SK-N-SH treated with all-trans-retinoic acid at 6 μM for 48 hours (cell line): ENCODE data around the gene ROBO1.
"Not testable (repeated sequence)": the region's sequence is repeated elsewhere in the genome, so short reads cannot be mapped to it uniquely, and the experiment has no call there.

Experiments used
- ATAC-seq: fragments of 200-7000 bp; cut with Tn5 transposase; 3 replicates; pipeline ENCODE4 v1.9.1; 2020; ENCODE audit warnings: mild to moderate bottlenecking, moderate library complexity
- ARNTL ChIP-seq: fragments of 450-650 bp; formaldehyde crosslinking; IDR thresholded peaks from 2 replicates; pipeline ENCODE4 v1.5.0; 2020; ENCODE audit warnings: low read depth, mild to moderate bottlenecking, moderate library complexity, borderline replicate concordance
- BACH2 ChIP-seq: fragments of 250-450 bp; sonication (Bioruptor Pico); IDR thresholded peaks from 2 replicates; pipeline ENCODE4 v1.9.0; 2021; ENCODE audit warnings: mild to moderate bottlenecking, borderline replicate concordance
- CSDC2 ChIP-seq: fragments of 250-450 bp; sonication (Bioruptor Pico); IDR thresholded peaks from 2 replicates; pipeline ENCODE4 v1.5.0; 2020; ENCODE audit warnings: mild to moderate bottlenecking, moderate library complexity
- ESRRG ChIP-seq: fragments of 250-450 bp; sonication (Bioruptor Pico); IDR thresholded peaks from 2 replicates; pipeline ENCODE4 v1.6.1; 2021; ENCODE audit warnings: mild to moderate bottlenecking
- GLIS3 ChIP-seq: fragments of 250-450 bp; sonication (Bioruptor Pico); IDR thresholded peaks from 2 replicates; pipeline ENCODE4 v1.5.0; 2020; ENCODE audit warnings: mild to moderate bottlenecking, moderate library complexity
- ISL1 ChIP-seq: fragments of 250-450 bp; sonication (Bioruptor Pico); IDR thresholded peaks from 2 replicates; pipeline ENCODE4 v2.1.2; 2022; ENCODE audit warnings: mild to moderate bottlenecking, moderate library complexity
- OSR1 ChIP-seq: fragments of 250-450 bp; sonication (Bioruptor Pico); IDR thresholded peaks from 2 replicates; pipeline ENCODE4 v1.8.0; 2022; ENCODE audit warnings: moderate library complexity, mild to moderate bottlenecking, inconsistent platforms
- RARB ChIP-seq: fragments of 250-450 bp; sonication (Bioruptor Pico); IDR thresholded peaks from 2 replicates; pipeline ENCODE4 v1.8.0; 2021; ENCODE audit warnings: mild to moderate bottlenecking, moderate library complexity
- SNAI2 ChIP-seq: fragments of 250-450 bp; sonication (Bioruptor Pico); IDR thresholded peaks from 2 replicates; pipeline ENCODE4 v1.5.0; 2020; ENCODE audit warnings: mild to moderate bottlenecking, moderate library complexity
- TCF4 ChIP-seq: fragments of 250-450 bp; sonication (Bioruptor Pico); IDR thresholded peaks from 2 replicates; pipeline ENCODE4 v1.8.0; 2021; ENCODE audit warnings: mild to moderate bottlenecking, moderate library complexity, borderline replicate concordance
- TOX ChIP-seq: fragments of 250-450 bp; sonication (Bioruptor Pico); IDR thresholded peaks from 2 replicates; pipeline ENCODE4 v1.8.0; 2021; ENCODE audit warnings: mild to moderate bottlenecking, moderate library complexity, borderline replicate concordance
- ZC3H10 ChIP-seq: fragments of 250-450 bp; sonication (Bioruptor Pico); IDR thresholded peaks from 2 replicates; pipeline ENCODE4 v1.5.1; 2021; ENCODE audit warnings: mild to moderate bottlenecking, moderate library complexity
- ZFP3 ChIP-seq: fragments of 250-450 bp; sonication (Bioruptor Pico); IDR thresholded peaks from 2 replicates; pipeline ENCODE4 v1.5.0; 2020; ENCODE audit warnings: mild to moderate bottlenecking, moderate library complexity
- ZNF565 ChIP-seq: fragments of 450-650 bp; formaldehyde crosslinking; conservative IDR thresholded peaks from 2 replicates; pipeline ENCODE4 v1.5.0; 2020; ENCODE audit warnings: low read depth, mild to moderate bottlenecking, moderate library complexity
- ZNF8 ChIP-seq: fragments of 450-650 bp; formaldehyde crosslinking; IDR thresholded peaks from 2 replicates; pipeline ENCODE4 v1.5.0; 2020; ENCODE audit warnings: mild to moderate bottlenecking, moderate library complexity
- TF ChIP-seq, protein P1 (sequence below): fragments of 250-450 bp; sonication (Bioruptor Pico); IDR thresholded peaks from 2 replicates; pipeline ENCODE4 v1.5.1; 2020; ENCODE audit warnings: low read depth, mild to moderate bottlenecking, moderate library complexity
- TF ChIP-seq, protein P2 (sequence below): fragments of 250-450 bp; sonication (Bioruptor Pico); IDR thresholded peaks from 2 replicates; pipeline ENCODE4 v1.8.0; 2020; ENCODE audit warnings: mild to moderate bottlenecking, moderate library complexity, borderline replicate concordance
- TF ChIP-seq, protein P3 (sequence below): fragments of 250-450 bp; sonication (Bioruptor Pico); IDR thresholded peaks from 2 replicates; pipeline ENCODE4 v1.5.0; 2020; ENCODE audit warnings: mild to moderate bottlenecking, moderate library complexity
- TF ChIP-seq, protein P4 (sequence below): fragments of 250-450 bp; sonication (Bioruptor Pico); IDR thresholded peaks from 2 replicates; pipeline ENCODE4 v1.5.1; 2021; ENCODE audit warnings: mild to moderate bottlenecking, moderate library complexity
- TF ChIP-seq, protein P5 (sequence below): fragments of 250-450 bp; sonication (Bioruptor Pico); IDR thresholded peaks from 2 replicates; pipeline ENCODE4 v1.8.0; 2021; ENCODE audit warnings: low read depth, mild to moderate bottlenecking, moderate library complexity, borderline replicate concordance

ROBO1 gene

DNA sequence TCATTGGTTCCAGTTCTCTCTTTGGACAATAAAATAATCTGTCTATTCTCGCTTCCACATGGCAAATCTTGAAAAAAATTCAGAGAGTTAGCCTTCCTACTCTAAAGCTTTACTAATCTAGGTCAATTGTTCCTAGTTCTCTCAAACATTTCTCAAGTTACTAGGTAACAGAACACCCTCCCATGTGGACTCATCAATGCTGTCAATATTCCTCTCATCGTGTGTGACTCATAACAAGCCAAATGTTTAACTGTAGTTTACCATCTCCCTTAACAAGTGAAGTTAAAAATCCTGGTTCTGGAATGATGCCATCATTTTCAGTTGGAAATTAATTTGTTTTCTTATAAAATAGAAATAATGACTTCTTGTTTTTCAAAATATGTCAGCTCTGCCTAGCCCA, 438.6 kb downstream of the ROBO1 start:
- TF ChIP-seq, protein P1, sequence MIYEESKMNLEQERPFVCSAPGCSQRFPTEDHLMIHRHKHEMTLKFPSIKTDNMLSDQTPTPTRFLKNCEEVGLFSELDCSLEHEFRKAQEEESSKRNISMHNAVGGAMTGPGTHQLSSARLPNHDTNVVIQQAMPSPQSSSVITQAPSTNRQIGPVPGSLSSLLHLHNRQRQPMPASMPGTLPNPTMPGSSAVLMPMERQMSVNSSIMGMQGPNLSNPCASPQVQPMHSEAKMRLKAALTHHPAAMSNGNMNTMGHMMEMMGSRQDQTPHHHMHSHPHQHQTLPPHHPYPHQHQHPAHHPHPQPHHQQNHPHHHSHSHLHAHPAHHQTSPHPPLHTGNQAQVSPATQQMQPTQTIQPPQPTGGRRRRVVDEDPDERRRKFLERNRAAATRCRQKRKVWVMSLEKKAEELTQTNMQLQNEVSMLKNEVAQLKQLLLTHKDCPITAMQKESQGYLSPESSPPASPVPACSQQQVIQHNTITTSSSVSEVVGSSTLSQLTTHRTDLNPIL (CRISPR knock-in tag), result no peak
- TF ChIP-seq SNAI2 (no peak), ZC3H10 (CRISPR knock-in tag) (no peak), BACH2 (CRISPR knock-in tag) (no peak), CSDC2 (CRISPR knock-in tag) (no peak), GLIS3 (no peak), TOX (CRISPR knock-in tag) (no peak), RARB (CRISPR knock-in tag) (no peak), ZNF565 (CRISPR knock-in tag) (no peak), TCF4 (CRISPR knock-in tag) (no peak), ESRRG (CRISPR knock-in tag) (no peak)
- TF ChIP-seq, protein P2, sequence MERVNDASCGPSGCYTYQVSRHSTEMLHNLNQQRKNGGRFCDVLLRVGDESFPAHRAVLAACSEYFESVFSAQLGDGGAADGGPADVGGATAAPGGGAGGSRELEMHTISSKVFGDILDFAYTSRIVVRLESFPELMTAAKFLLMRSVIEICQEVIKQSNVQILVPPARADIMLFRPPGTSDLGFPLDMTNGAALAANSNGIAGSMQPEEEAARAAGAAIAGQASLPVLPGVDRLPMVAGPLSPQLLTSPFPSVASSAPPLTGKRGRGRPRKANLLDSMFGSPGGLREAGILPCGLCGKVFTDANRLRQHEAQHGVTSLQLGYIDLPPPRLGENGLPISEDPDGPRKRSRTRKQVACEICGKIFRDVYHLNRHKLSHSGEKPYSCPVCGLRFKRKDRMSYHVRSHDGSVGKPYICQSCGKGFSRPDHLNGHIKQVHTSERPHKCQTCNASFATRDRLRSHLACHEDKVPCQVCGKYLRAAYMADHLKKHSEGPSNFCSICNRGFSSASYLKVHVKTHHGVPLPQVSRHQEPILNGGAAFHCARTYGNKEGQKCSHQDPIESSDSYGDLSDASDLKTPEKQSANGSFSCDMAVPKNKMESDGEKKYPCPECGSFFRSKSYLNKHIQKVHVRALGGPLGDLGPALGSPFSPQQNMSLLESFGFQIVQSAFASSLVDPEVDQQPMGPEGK (CRISPR knock-in tag), result no peak
- TF ChIP-seq, protein P3, sequence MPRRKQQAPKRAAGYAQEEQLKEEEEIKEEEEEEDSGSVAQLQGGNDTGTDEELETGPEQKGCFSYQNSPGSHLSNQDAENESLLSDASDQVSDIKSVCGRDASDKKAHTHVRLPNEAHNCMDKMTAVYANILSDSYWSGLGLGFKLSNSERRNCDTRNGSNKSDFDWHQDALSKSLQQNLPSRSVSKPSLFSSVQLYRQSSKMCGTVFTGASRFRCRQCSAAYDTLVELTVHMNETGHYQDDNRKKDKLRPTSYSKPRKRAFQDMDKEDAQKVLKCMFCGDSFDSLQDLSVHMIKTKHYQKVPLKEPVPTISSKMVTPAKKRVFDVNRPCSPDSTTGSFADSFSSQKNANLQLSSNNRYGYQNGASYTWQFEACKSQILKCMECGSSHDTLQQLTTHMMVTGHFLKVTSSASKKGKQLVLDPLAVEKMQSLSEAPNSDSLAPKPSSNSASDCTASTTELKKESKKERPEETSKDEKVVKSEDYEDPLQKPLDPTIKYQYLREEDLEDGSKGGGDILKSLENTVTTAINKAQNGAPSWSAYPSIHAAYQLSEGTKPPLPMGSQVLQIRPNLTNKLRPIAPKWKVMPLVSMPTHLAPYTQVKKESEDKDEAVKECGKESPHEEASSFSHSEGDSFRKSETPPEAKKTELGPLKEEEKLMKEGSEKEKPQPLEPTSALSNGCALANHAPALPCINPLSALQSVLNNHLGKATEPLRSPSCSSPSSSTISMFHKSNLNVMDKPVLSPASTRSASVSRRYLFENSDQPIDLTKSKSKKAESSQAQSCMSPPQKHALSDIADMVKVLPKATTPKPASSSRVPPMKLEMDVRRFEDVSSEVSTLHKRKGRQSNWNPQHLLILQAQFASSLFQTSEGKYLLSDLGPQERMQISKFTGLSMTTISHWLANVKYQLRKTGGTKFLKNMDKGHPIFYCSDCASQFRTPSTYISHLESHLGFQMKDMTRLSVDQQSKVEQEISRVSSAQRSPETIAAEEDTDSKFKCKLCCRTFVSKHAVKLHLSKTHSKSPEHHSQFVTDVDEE (CRISPR knock-in tag), result no peak
- ATAC-seq, result no peak

DNA sequence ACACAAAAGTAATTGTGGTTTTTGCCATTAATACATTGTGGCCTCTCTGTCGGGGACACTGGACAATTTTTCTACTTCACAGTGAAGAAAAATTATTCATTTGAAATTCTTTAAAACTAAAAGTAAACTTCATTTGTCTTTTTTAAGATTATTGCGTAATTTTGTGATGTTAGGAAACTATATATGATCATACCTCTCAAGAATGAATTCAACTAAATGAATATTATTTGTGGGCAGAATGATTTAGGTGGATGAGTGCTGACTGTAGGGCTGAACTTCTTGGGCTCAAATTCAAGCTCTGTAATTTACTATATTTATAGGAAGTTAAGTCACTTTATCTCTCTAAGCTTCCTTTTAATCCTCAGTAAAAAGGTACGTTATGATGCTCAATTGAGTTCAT, 441.2 kb downstream of the ROBO1 start:
- ATAC-seq, result no peak
- TF ChIP-seq, protein P1 (CRISPR knock-in tag), result no peak
- TF ChIP-seq GLIS3 (no peak), ESRRG (CRISPR knock-in tag) (no peak), OSR1 (CRISPR knock-in tag) (no peak), ZNF8 (no peak), ISL1 (CRISPR knock-in tag) (no peak), ZFP3 (no peak), ARNTL (CRISPR knock-in tag) (no peak), RARB (CRISPR knock-in tag) (no peak), CSDC2 (CRISPR knock-in tag) (no peak), ZNF565 (CRISPR knock-in tag) (no peak)
- TF ChIP-seq, protein P3 (CRISPR knock-in tag), result no peak
- TF ChIP-seq, protein P2 (CRISPR knock-in tag), result no peak
- TF ChIP-seq, protein P4, sequence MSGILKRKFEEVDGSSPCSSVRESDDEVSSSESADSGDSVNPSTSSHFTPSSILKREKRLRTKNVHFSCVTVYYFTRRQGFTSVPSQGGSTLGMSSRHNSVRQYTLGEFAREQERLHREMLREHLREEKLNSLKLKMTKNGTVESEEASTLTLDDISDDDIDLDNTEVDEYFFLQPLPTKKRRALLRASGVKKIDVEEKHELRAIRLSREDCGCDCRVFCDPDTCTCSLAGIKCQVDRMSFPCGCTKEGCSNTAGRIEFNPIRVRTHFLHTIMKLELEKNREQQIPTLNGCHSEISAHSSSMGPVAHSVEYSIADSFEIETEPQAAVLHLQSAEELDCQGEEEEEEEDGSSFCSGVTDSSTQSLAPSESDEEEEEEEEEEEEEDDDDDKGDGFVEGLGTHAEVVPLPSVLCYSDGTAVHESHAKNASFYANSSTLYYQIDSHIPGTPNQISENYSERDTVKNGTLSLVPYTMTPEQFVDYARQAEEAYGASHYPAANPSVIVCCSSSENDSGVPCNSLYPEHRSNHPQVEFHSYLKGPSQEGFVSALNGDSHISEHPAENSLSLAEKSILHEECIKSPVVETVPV (CRISPR knock-in tag), result no peak
- TF ChIP-seq, protein P5, sequence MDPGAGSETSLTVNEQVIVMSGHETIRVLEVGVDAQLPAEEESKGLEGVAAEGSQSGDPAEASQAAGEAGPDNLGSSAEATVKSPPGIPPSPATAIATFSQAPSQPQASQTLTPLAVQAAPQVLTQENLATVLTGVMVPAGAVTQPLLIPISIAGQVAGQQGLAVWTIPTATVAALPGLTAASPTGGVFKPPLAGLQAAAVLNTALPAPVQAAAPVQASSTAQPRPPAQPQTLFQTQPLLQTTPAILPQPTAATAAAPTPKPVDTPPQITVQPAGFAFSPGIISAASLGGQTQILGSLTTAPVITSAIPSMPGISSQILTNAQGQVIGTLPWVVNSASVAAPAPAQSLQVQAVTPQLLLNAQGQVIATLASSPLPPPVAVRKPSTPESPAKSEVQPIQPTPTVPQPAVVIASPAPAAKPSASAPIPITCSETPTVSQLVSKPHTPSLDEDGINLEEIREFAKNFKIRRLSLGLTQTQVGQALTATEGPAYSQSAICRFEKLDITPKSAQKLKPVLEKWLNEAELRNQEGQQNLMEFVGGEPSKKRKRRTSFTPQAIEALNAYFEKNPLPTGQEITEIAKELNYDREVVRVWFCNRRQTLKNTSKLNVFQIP (CRISPR knock-in tag), result no peak
- TF ChIP-seq, all 23 proteins: peak for 0

DNA sequence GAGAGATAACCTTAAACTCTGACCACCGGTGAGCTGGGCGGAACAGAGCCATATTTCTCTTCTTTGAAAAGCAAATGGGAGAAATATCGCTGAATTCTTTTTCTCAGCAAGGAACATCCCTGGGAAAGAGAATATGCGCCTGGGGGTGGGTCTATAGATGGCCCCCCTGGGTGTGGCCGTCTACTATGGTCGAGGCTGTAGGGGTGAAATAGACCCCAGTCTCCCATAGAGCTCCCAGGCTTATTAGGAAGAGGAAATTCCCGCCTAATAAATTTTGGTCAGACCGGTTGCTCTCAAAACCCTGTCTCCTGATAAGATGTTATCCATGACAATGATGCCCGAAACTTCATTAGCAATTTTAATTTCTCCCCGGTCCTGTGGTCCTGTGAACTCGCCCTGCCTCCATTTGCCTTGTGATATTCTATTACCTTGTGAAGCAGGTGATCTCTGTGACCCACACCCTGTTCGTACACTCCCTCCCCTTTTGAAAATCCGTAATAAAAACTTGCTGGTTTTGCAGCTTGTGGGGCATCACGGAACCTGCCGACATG, 441.9 kb downstream of the ROBO1 start:
- ATAC-seq, result not testable (repeated sequence)
